ENCODE data around the gene SYT2. TPM values are rescaled to one million over a fixed set of nuclear protein-coding genes. Genes with fewer than 3 reads are reported as not detected.

SYT2 gene
- total and polyA plus RNA-seq, 10 of the 15 experiments (the other 5 are each of a cell fraction or from before 2014, with no cell fraction given) = not detected

- intact Hi-C loops (cut with micrococcal nuclease; ENCODE audit: unreplicated experiment) = no loop called here
- ChIA-PET RAD21 (ENCODE audit: unreplicated experiment) (no interaction called here), SMC1A (ENCODE audit: uncharacterized antibody, unreplicated experiment) (interaction anchor here (0.6 kb wide), 1 partner anchor 1378 kb away, joined by 3 read pairs; no protein-coding TSS in a partner anchor), CTCF (interaction anchor here (1.0 to 2.2 kb wide), 2 partner anchors 25 to 27 kb away, joined by 3 to 9 read pairs; no protein-coding TSS in a partner anchor), POLR2A (no interaction called here)
- Histone ChIP-seq H2AFZ (ENCODE audit: control insufficient read depth, low read depth, low read length) (no peak overlapping the region), H3K79me2 (ENCODE audit: control insufficient read depth, insufficient read depth, low read length) (no peaks in the 10 kb centered on the region), H4K20me1 (ENCODE audit: control insufficient read depth, insufficient read depth) (peaks cover 2% of the 10 kb centered on the region; the same call in 1 of the 2 replicates), H3K36me3 (ENCODE audit: control insufficient read depth in 2 of 2, insufficient read depth in 2 of 2, low read length in 1 of 2) (no peaks in the 10 kb centered on the region), H3K4me3 (no peak overlapping the region), H3K4me2 (ENCODE audit: control insufficient read depth, insufficient read depth) (no peak overlapping the region), H3K27ac (ENCODE audit: control insufficient read depth, insufficient read depth) (no peak overlapping the region), H3K27me3 (replicated peaks in 1 of 2; ENCODE audit: control insufficient read depth in 2 of 2, insufficient read depth in 2 of 2, low read length in 1 of 2) (peaks cover 0 to 6% of the 10 kb centered on the region in 2 experiments; a peak in 2 of 4 replicates), H3K4me1 (ENCODE audit: control insufficient read depth, insufficient read depth, low read length) (no peaks in the 10 kb centered on the region), H3K9ac (ENCODE audit: control insufficient read depth, insufficient read depth, low read length) (no peak overlapping the region), H3K9me3 (replicated peaks; ENCODE audit: control insufficient read depth, insufficient read depth, low read length) (no peaks in the 10 kb centered on the region)
- DNase-seq (ENCODE audit: low read depth, low spot score) (no peak), FAIRE-seq (peak; percentile 81), ATAC-seq (peak; percentile 91)
- in situ Hi-C loops (cut with MboI) = no loop called here
- 34% methylated on average over 3 of the region's 3 CpGs for WGBS (ENCODE audit: insufficient coverage, insufficient replicate concordance, low lambda C conversion rate, missing lambda C conversion rate)
- TF ChIP-seq RB1 (IDR thresholded peaks at IDR 0.05; ENCODE audit: borderline replicate concordance) = no peak
- TF ChIP-seq ATF7 (IDR thresholded peaks at IDR 0.05; ENCODE audit: low read depth) = no peak
- TF ChIP-seq YY1 (IDR thresholded peaks at IDR 0.05; ENCODE audit: low read depth, low read length) = 0 out of 2 replicates have a peak, but pooled peaks have one; percentile 43
- no peak for TF ChIP-seq JUND (IDR thresholded peaks at IDR 0.05; ENCODE audit: low read depth, low read length)
- TF ChIP-seq MLLT1 (IDR thresholded peaks at IDR 0.05) = peak; percentile 68; the same call in 1 of the 2 replicates
- TF ChIP-seq RCOR1 (conservative IDR thresholded peaks at IDR 0.05; ENCODE audit: low read depth, low read length) = 0 out of 2 replicates have a peak, but pooled peaks have one; percentile 85
- TF ChIP-seq, protein P1, sequence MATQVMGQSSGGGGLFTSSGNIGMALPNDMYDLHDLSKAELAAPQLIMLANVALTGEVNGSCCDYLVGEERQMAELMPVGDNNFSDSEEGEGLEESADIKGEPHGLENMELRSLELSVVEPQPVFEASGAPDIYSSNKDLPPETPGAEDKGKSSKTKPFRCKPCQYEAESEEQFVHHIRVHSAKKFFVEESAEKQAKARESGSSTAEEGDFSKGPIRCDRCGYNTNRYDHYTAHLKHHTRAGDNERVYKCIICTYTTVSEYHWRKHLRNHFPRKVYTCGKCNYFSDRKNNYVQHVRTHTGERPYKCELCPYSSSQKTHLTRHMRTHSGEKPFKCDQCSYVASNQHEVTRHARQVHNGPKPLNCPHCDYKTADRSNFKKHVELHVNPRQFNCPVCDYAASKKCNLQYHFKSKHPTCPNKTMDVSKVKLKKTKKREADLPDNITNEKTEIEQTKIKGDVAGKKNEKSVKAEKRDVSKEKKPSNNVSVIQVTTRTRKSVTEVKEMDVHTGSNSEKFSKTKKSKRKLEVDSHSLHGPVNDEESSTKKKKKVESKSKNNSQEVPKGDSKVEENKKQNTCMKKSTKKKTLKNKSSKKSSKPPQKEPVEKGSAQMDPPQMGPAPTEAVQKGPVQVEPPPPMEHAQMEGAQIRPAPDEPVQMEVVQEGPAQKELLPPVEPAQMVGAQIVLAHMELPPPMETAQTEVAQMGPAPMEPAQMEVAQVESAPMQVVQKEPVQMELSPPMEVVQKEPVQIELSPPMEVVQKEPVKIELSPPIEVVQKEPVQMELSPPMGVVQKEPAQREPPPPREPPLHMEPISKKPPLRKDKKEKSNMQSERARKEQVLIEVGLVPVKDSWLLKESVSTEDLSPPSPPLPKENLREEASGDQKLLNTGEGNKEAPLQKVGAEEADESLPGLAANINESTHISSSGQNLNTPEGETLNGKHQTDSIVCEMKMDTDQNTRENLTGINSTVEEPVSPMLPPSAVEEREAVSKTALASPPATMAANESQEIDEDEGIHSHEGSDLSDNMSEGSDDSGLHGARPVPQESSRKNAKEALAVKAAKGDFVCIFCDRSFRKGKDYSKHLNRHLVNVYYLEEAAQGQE (IDR thresholded peaks at IDR 0.05; ENCODE audit: low read depth, low read length) = peak; percentile 98
- TF ChIP-seq PRDM15 (CRISPR knock-in tag; IDR thresholded peaks at IDR 0.05) = no peak
- peak in 1 of 2 experiments; percentile 52; a peak in 1 of 4 replicates for TF ChIP-seq SRF (IDR thresholded peaks at IDR 0.05; ENCODE audit: low read depth in 2 of 2, low read length in 2 of 2)
- TF ChIP-seq, protein P2, sequence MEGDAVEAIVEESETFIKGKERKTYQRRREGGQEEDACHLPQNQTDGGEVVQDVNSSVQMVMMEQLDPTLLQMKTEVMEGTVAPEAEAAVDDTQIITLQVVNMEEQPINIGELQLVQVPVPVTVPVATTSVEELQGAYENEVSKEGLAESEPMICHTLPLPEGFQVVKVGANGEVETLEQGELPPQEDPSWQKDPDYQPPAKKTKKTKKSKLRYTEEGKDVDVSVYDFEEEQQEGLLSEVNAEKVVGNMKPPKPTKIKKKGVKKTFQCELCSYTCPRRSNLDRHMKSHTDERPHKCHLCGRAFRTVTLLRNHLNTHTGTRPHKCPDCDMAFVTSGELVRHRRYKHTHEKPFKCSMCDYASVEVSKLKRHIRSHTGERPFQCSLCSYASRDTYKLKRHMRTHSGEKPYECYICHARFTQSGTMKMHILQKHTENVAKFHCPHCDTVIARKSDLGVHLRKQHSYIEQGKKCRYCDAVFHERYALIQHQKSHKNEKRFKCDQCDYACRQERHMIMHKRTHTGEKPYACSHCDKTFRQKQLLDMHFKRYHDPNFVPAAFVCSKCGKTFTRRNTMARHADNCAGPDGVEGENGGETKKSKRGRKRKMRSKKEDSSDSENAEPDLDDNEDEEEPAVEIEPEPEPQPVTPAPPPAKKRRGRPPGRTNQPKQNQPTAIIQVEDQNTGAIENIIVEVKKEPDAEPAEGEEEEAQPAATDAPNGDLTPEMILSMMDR (IDR thresholded peaks at IDR 0.05 in 2 of 3, conservative IDR thresholded peaks at IDR 0.05 in 1 of 3; ENCODE audit: control insufficient read depth in 2 of 3, extremely low read depth in 1 of 3, insufficient read depth in 1 of 3, low read depth in 3 of 3, low read length in 3 of 3) = peak in 2 of 3 experiments; percentile 24 to 40; a peak in 2 of 6 replicates
- no TSS peak for BruUV-seq (replicated peaks)
These were observed 17.2 kb downstream of the SYT2 start for GRCh38 chr1:202692959-202693555.
